ENCODE data around the gene PRELP. TPM values are rescaled to one million over a fixed set of nuclear protein-coding genes. Genes with fewer than 3 reads are reported as not detected.

Gene PRELP
- total RNA-seq, 1 experiment from 2014 or later = not detected

GRCh38 chr1:203497269-203497777 lies 21.7 kb downstream of the PRELP start:
- no peaks in the 10 kb centered on the region for H3K4me1 ChIP-seq (ENCODE audit: insufficient read depth, low read length)
- CTCF ChIA-PET = no interaction called here
- H3K9me2 ChIP-seq (replicated peaks; ENCODE audit: low read length) = no peaks in the 10 kb centered on the region

GRCh38 chr1:203499643-203500278 lies 24.2 kb downstream of the PRELP start:
- CTCF ChIA-PET = no interaction called here
- Histone ChIP-seq H2AFZ (ENCODE audit: low read length) (no peak overlapping the region), H3K4me3 (ENCODE audit: low read length) (no peak overlapping the region), H3K79me2 (ENCODE audit: low read length) (no peaks in the 10 kb centered on the region), H3K27ac (ENCODE audit: low read length) (no peak overlapping the region), H4K20me1 (ENCODE audit: low read length) (no peaks in the 10 kb centered on the region), H3F3A (ENCODE audit: low read length, unreplicated experiment) (no peaks in the 10 kb centered on the region), H3K9ac (ENCODE audit: low read length) (no peak overlapping the region), H3K27me3 (ENCODE audit: low read length) (no peaks in the 10 kb centered on the region), H3K9me2 (replicated peaks; ENCODE audit: low read length) (no peaks in the 10 kb centered on the region), H3K4me1 (ENCODE audit: insufficient read depth, low read length) (peaks cover 5% of the 10 kb centered on the region; the same call in 1 of the 2 replicates), H3K9me3 (ENCODE audit: low read length) (no peaks in the 10 kb centered on the region), H3K36me3 (ENCODE audit: low read depth, low read length) (no peaks in the 10 kb centered on the region), H3K4me2 (ENCODE audit: low read length) (no peak overlapping the region)
- no TSS peak for BruUV-seq (replicated peaks)
- ATAC-seq (no peak), DNase-seq (no peak)
- intact Hi-C loops (cut with micrococcal nuclease) = no loop called here
- POLR2A ChIA-PET (ENCODE audit: unreplicated experiment) = no interaction called here
- TF ChIP-seq EZH2 (IDR thresholded peaks at IDR 0.05; ENCODE audit: low read length, unreplicated experiment) (no peak), EZH2phosphoT487 (IDR thresholded peaks at IDR 0.05; ENCODE audit: borderline replicate concordance, low read length) (no peak), CTCF (conservative IDR thresholded peaks at IDR 0.05; ENCODE audit: low read depth, low read length) (no peak)

More at GRCh38 chr1:203497269-203497777, 21.7 kb downstream of the PRELP start:
- ATAC-seq (no peak), DNase-seq (no peak)
- no peak overlapping the region for H3K4me2 ChIP-seq (ENCODE audit: low read length)
- H3K4me3 ChIP-seq (ENCODE audit: low read length) = no peak overlapping the region
- no peaks in the 10 kb centered on the region for H3K27me3 ChIP-seq (ENCODE audit: low read length)
- BruUV-seq (replicated peaks) = no TSS peak
- no peaks in the 10 kb centered on the region for H3K36me3 ChIP-seq (ENCODE audit: low read depth, low read length)
- POLR2A ChIA-PET (ENCODE audit: unreplicated experiment) = no interaction called here
- no peak overlapping the region for H3K27ac ChIP-seq (ENCODE audit: low read length)
- H3K9ac ChIP-seq (ENCODE audit: low read length) = no peak overlapping the region
- H2AFZ ChIP-seq (ENCODE audit: low read length) = no peak overlapping the region
- H4K20me1 ChIP-seq (ENCODE audit: low read length) = no peaks in the 10 kb centered on the region
- TF ChIP-seq EZH2phosphoT487 (IDR thresholded peaks at IDR 0.05; ENCODE audit: borderline replicate concordance, low read length) = no peak
- no peak for TF ChIP-seq EZH2 (IDR thresholded peaks at IDR 0.05; ENCODE audit: low read length, unreplicated experiment)
- TF ChIP-seq CTCF (conservative IDR thresholded peaks at IDR 0.05; ENCODE audit: low read depth, low read length) = no peak
- H3F3A ChIP-seq (ENCODE audit: low read length, unreplicated experiment) = no peaks in the 10 kb centered on the region
- no peaks in the 10 kb centered on the region for H3K9me3 ChIP-seq (ENCODE audit: low read length)
- no peaks in the 10 kb centered on the region for H3K79me2 ChIP-seq (ENCODE audit: low read length)
- intact Hi-C loops (cut with micrococcal nuclease) = no loop called here

- intact Hi-C loops (cut with micrococcal nuclease) = no loop called here
- CTCF ChIA-PET = no interaction called here
Measured at GRCh38 chr1:203500279-203500678, 24.7 kb downstream of the PRELP start.

More at GRCh38 chr1:203500279-203500678, 24.7 kb downstream of the PRELP start:
- Histone ChIP-seq H3K9me3 (ENCODE audit: low read length) (no peaks in the 10 kb centered on the region), H3K27ac (ENCODE audit: low read length) (no peak overlapping the region), H3K9ac (ENCODE audit: low read length) (no peak overlapping the region), H3F3A (ENCODE audit: low read length, unreplicated experiment) (no peaks in the 10 kb centered on the region), H3K4me2 (ENCODE audit: low read length) (no peak overlapping the region), H3K9me2 (replicated peaks; ENCODE audit: low read length) (no peaks in the 10 kb centered on the region), H3K27me3 (ENCODE audit: low read length) (no peaks in the 10 kb centered on the region), H4K20me1 (ENCODE audit: low read length) (no peaks in the 10 kb centered on the region), H3K4me3 (ENCODE audit: low read length) (no peak overlapping the region), H3K36me3 (ENCODE audit: low read depth, low read length) (no peaks in the 10 kb centered on the region), H3K4me1 (ENCODE audit: insufficient read depth, low read length) (peaks cover 10% of the 10 kb centered on the region; the same call in 1 of the 2 replicates), H3K79me2 (ENCODE audit: low read length) (no peaks in the 10 kb centered on the region), H2AFZ (ENCODE audit: low read length) (no peak overlapping the region)
- no TSS peak for BruUV-seq (replicated peaks)
- no peak for TF ChIP-seq EZH2 (IDR thresholded peaks at IDR 0.05; ENCODE audit: low read length, unreplicated experiment)
- no peak for TF ChIP-seq EZH2phosphoT487 (IDR thresholded peaks at IDR 0.05; ENCODE audit: borderline replicate concordance, low read length)
- no peak for TF ChIP-seq CTCF (conservative IDR thresholded peaks at IDR 0.05; ENCODE audit: low read depth, low read length)
- POLR2A ChIA-PET (ENCODE audit: unreplicated experiment) = no interaction called here
- no peak for ATAC-seq
- DNase-seq = no peak
